H9 (cell line): Measurements from ENCODE around the gene GALNT5. TPM values are rescaled to one million over a fixed set of nuclear protein-coding genes. Genes with fewer than 3 reads are reported as not detected.

Experiments used
- DNase-seq: peaks from one replicate; pipeline ENCODE4 v3.0.0-alpha.2; 2017
- H2AFZ ChIP-seq: one replicate; pipeline ENCODE4 v1.6.1; 2013; ENCODE audit warnings: mild to moderate bottlenecking, low read length, control low read depth, moderate library complexity
- H2AK5ac ChIP-seq: 2 replicates; pipeline ENCODE4 v1.6.1; 2013; ENCODE audit warnings: low read length, control low read depth, mixed read lengths; ENCODE audit not compliant: insufficient read length
- H2BK120ac ChIP-seq: one replicate; pipeline ENCODE4 v1.6.1; 2013; ENCODE audit warnings: low read depth, mild to moderate bottlenecking, low read length, control low read depth, inconsistent platforms; ENCODE audit not compliant: poor library complexity, severe bottlenecking
- H2BK12ac ChIP-seq: 2 replicates; pipeline ENCODE4 v1.6.1; 2013; ENCODE audit warnings: low read length, control low read depth, mixed read lengths, low read depth; ENCODE audit not compliant: insufficient read length
- H2BK15ac ChIP-seq: 2 replicates; pipeline ENCODE4 v1.6.1; 2013; ENCODE audit warnings: low read depth, low read length, control low read depth
- H2BK20ac ChIP-seq: one replicate; pipeline ENCODE4 v1.6.1; 2013; ENCODE audit warnings: low read depth, mild to moderate bottlenecking, low read length, control low read depth, inconsistent platforms; ENCODE audit not compliant: poor library complexity, severe bottlenecking
- H2BK5ac ChIP-seq: 2 replicates; pipeline ENCODE4 v1.6.1; 2013; ENCODE audit warnings: low read length, control low read depth, mixed read lengths; ENCODE audit not compliant: insufficient read length
- H3K14ac ChIP-seq: 2 replicates; pipeline ENCODE4 v1.6.1; 2013; ENCODE audit warnings: low read length, control low read depth; ENCODE audit not compliant: insufficient read depth
- H3K18ac ChIP-seq: 2 replicates; pipeline ENCODE4 v1.6.1; 2013; ENCODE audit warnings: low read depth, mild to moderate bottlenecking, mixed read lengths, low read length, control low read depth; ENCODE audit not compliant: insufficient read length
- H3K23ac ChIP-seq: 2 replicates; pipeline ENCODE4 v1.6.1; 2013; ENCODE audit warnings: low read length, control low read depth, mixed read lengths, low read depth; ENCODE audit not compliant: insufficient read length
- H3K23me2 ChIP-seq: 2 replicates; pipeline ENCODE4 v1.6.1; 2013; ENCODE audit warnings: low read depth, mild to moderate bottlenecking, mixed read lengths, low read length, control low read depth; ENCODE audit not compliant: insufficient read length, poor library complexity, severe bottlenecking
- H3K27ac ChIP-seq: 2 replicates; pipeline ENCODE4 v1.5.1; 2013; ENCODE audit warnings: low read length, control low read depth, mixed read lengths, low read depth; ENCODE audit not compliant: insufficient read length
- H3K27me3 ChIP-seq: 2 replicates; pipeline ENCODE4 v1.6.1; 2013; ENCODE audit warnings: low read length, control low read depth, inconsistent platforms; ENCODE audit not compliant: insufficient read depth
- H3K4ac ChIP-seq: 2 replicates; pipeline ENCODE4 v1.6.1; 2013; ENCODE audit warnings: low read depth, mild to moderate bottlenecking, control low read depth, inconsistent platforms, low read length, moderate library complexity
- H3K4me1 ChIP-seq: 2 replicates; pipeline ENCODE4 v1.6.1; 2013; ENCODE audit warnings: low read length, control low read depth, inconsistent platforms; ENCODE audit not compliant: insufficient read depth
- H3K4me2 ChIP-seq: 2 replicates; pipeline ENCODE4 v1.6.1; 2013; ENCODE audit warnings: low read length, control low read depth, mixed read lengths; ENCODE audit not compliant: insufficient read length, insufficient read depth
- H3K56ac ChIP-seq: 2 replicates; pipeline ENCODE4 v1.6.1; 2013; ENCODE audit warnings: low read depth, mild to moderate bottlenecking, mixed read lengths, low read length, control low read depth; ENCODE audit not compliant: insufficient read length
- H3K79me1 ChIP-seq: 2 replicates; pipeline ENCODE4 v1.6.1; 2013; ENCODE audit warnings: low read depth, mild to moderate bottlenecking, moderate library complexity, low read length, control low read depth, inconsistent platforms; ENCODE audit not compliant: insufficient read depth, poor library complexity, severe bottlenecking
- H3K79me2 ChIP-seq: 2 replicates; pipeline ENCODE4 v1.6.1; 2013; ENCODE audit warnings: low read length, control low read depth, inconsistent platforms; ENCODE audit not compliant: insufficient read depth
- H3K9ac ChIP-seq: 2 replicates; pipeline ENCODE4 v1.6.1; 2013; ENCODE audit warnings: low read length, control low read depth, mixed read lengths; ENCODE audit not compliant: insufficient read length; ENCODE audit errors: extremely low read depth
- H3K9me3 ChIP-seq: one replicate; pipeline ENCODE4 v1.6.1; 2013; ENCODE audit warnings: low read depth, low read length, inconsistent platforms; ENCODE audit not compliant: control insufficient read depth
- H3T11ph ChIP-seq: one replicate; pipeline ENCODE4 v1.6.1; 2013; ENCODE audit warnings: mild to moderate bottlenecking, low read length, control low read depth, inconsistent platforms
- H4K20me1 ChIP-seq: one replicate; pipeline ENCODE4 v1.6.1; 2013; ENCODE audit not compliant: control insufficient read depth, insufficient read length, insufficient read depth
- H4K5ac ChIP-seq: 2 replicates; pipeline ENCODE4 v1.6.1; 2013; ENCODE audit warnings: low read depth, mild to moderate bottlenecking, mixed read lengths, low read length, control low read depth; ENCODE audit not compliant: insufficient read length
- H4K8ac ChIP-seq: replicated peaks from 2 replicates; pipeline ENCODE4 v1.6.1; 2013; ENCODE audit warnings: low read length, control low read depth, mixed read lengths, low read depth; ENCODE audit not compliant: insufficient read length
- H4K91ac ChIP-seq: 2 replicates; pipeline ENCODE4 v1.6.1; 2013; ENCODE audit warnings: low read depth, mild to moderate bottlenecking, moderate library complexity, mixed read lengths, low read length, control low read depth; ENCODE audit not compliant: insufficient read length
- H3K27ac Mint-ChIP-seq, 3 experiments: 2 replicates in 2 of 3; 3 replicates in 1 of 3; pipeline ENCODE4 v1.8.0; 2020 to 2021; ENCODE audit warnings: mixed read lengths in 3 of 3, mild to moderate bottlenecking in 1 of 3, moderate library complexity in 1 of 3
- H3K27me3 Mint-ChIP-seq: 2 replicates; pipeline ENCODE4 v1.8.0; 2021; ENCODE audit warnings: low read depth, mild to moderate bottlenecking, moderate library complexity, mixed read lengths
- H3K36me3 Mint-ChIP-seq, 3 experiments: 2 replicates in 2 of 3; 3 replicates in 1 of 3; pipeline ENCODE4 v1.8.0; 2020 to 2021; ENCODE audit warnings: low read depth in 3 of 3, mixed read lengths in 3 of 3; ENCODE audit not compliant: insufficient read depth in 1 of 3
- H3K4me1 Mint-ChIP-seq, 2 experiments: 2 replicates each; pipeline ENCODE4 v1.8.0; 2020; ENCODE audit warnings: mixed read lengths in 2 of 2
- H3K4me3 Mint-ChIP-seq, 2 experiments: 2 replicates in 1 of 2; 3 replicates in 1 of 2; pipeline ENCODE4 v1.8.0; 2020 to 2021; ENCODE audit warnings: mild to moderate bottlenecking in 2 of 2, mixed read lengths in 2 of 2, moderate library complexity in 1 of 2
- H3K9me3 Mint-ChIP-seq, 2 experiments: 2 replicates in 1 of 2; 3 replicates in 1 of 2; pipeline ENCODE4 v1.8.0; 2020; ENCODE audit warnings: mild to moderate bottlenecking in 2 of 2, mixed read lengths in 2 of 2, moderate library complexity in 1 of 2
- WGBS: extraction: QIAGEN DNeasy Blood & Tissue Kit; methylation state at CpG from one replicate; pipeline ENCODE4 v1.1.7; 2013; ENCODE audit warnings: missing lambda C conversion rate, low lambda C conversion rate, mixed read lengths; ENCODE audit not compliant: insufficient read length; ENCODE audit errors: extremely low coverage; 5-methylcytosine and 5-hydroxymethylcytosine counted together
- total RNA-seq: library from RNA; stranded (reverse); gene quantifications from 2 replicates; pipeline ENCODE4 v1.2.1, GENCODE V29; 2021
- TF ChIP-seq, protein P1 (sequence below): fragments of 200-600 bp; sonication (generic); conservative IDR thresholded peaks from 3 replicates; pipeline ENCODE4 v1.8.0; 2021; ENCODE audit warnings: antibody characterized with exemption, mild to moderate bottlenecking

Gene GALNT5
- total RNA-seq, 1 experiment from 2014 or later: 0.17 TPM

DNA sequence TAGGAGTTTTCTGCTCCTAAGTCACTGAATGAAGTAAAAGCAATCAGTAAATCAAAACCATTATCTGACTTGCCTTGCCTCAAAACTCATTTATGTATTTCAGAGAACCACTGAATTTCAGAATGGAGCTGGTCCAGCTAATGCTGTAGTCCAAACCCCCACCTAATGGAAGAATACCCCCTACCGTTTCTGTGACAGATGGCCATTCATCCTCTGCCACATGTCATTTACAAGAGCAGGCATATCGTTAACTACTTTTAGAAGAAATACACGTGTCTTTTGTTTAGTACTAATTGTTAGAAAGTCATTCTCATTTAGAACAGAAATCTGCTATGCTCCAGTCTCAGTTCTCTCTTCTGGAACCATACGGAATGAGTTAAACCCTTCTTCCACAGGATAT lies 12.8 kb upstream of the GALNT5 start:
- H3T11ph ChIP-seq: no peak overlapping the region
- Mint-ChIP-seq H3K27me3 (no peaks in the 10 kb centered on the region), H3K4me1 (peaks cover 38% of the 10 kb centered on the region in 2 experiments), H3K4me3 (no peak overlapping the region), H3K36me3 (no peaks in the 10 kb centered on the region), H3K9me3 (no peaks in the 10 kb centered on the region), H3K27ac (no peak overlapping the region)
- no peak overlapping the region for H3K14ac ChIP-seq
- WGBS: no CpG with 5 or more reads among the region's 4 CpGs
- H3K4ac ChIP-seq: no peak overlapping the region
- H4K8ac ChIP-seq: no peak overlapping the region
- no peak overlapping the region for H2BK120ac ChIP-seq
- no peak overlapping the region for H2BK20ac ChIP-seq
- H3K27ac ChIP-seq: no peak overlapping the region
- no peak overlapping the region for H3K4me2 ChIP-seq
- H3K56ac ChIP-seq: no peak overlapping the region
- H4K20me1 ChIP-seq: no peaks in the 10 kb centered on the region
- no peak overlapping the region for H2AFZ ChIP-seq
- TF ChIP-seq, protein P1, sequence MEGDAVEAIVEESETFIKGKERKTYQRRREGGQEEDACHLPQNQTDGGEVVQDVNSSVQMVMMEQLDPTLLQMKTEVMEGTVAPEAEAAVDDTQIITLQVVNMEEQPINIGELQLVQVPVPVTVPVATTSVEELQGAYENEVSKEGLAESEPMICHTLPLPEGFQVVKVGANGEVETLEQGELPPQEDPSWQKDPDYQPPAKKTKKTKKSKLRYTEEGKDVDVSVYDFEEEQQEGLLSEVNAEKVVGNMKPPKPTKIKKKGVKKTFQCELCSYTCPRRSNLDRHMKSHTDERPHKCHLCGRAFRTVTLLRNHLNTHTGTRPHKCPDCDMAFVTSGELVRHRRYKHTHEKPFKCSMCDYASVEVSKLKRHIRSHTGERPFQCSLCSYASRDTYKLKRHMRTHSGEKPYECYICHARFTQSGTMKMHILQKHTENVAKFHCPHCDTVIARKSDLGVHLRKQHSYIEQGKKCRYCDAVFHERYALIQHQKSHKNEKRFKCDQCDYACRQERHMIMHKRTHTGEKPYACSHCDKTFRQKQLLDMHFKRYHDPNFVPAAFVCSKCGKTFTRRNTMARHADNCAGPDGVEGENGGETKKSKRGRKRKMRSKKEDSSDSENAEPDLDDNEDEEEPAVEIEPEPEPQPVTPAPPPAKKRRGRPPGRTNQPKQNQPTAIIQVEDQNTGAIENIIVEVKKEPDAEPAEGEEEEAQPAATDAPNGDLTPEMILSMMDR: no peak
- no peaks in the 10 kb centered on the region for H3K9me3 ChIP-seq
- no peak overlapping the region for H3K23ac ChIP-seq
- no peak overlapping the region for H4K5ac ChIP-seq
- peaks cover 8% of the 10 kb centered on the region; the same call in 1 of the 2 replicates for H3K4me1 ChIP-seq
- H2BK5ac ChIP-seq: no peak overlapping the region
- H3K9ac ChIP-seq: no peak overlapping the region
- H3K79me1 ChIP-seq: no peaks in the 10 kb centered on the region
- no peaks in the 10 kb centered on the region for H3K27me3 ChIP-seq
- H3K18ac ChIP-seq: no peak overlapping the region
- H3K79me2 ChIP-seq: no peaks in the 10 kb centered on the region
- H4K91ac ChIP-seq: no peak overlapping the region
- no peak overlapping the region for H2AK5ac ChIP-seq
- no peak for DNase-seq
- H2BK15ac ChIP-seq: no peak overlapping the region
- no peak overlapping the region for H2BK12ac ChIP-seq
- no peaks in the 10 kb centered on the region for H3K23me2 ChIP-seq
